ENCODE data around the gene CYB561A3.
A peak's percentile ranks its signal among the peaks of the same experiment; 100 is the strongest.

Gene CYB561A3

GRCh38 chr11:61361741-61362541 lies at the start of gene CYB561A3, which contains the start of gene TMEM138:
Gene CYB561A3, minus strand, starts transcription at chr11:61361882. Its CDS starts 5,169 bp downstream, at chr11:61356713.
Gene TMEM138, plus strand, starts transcription at chr11:61362374. Its CDS starts 2,017 bp downstream, at chr11:61364391.
- no peaks in the 10 kb centered on the region for H3K27me3 ChIP-seq (ENCODE audit: control insufficient read depth in 1 of 2, insufficient read depth in 2 of 2, low read length in 2 of 2)
- H3K27ac ChIP-seq (ENCODE audit: low read depth, low read length): peak within 1 kb of the TSS; percentile 97
- peak within 1 kb of the TSS; percentile 87 to 98 for H3K9ac ChIP-seq (ENCODE audit: low read depth in 1 of 2, low read length in 2 of 2)
- peaks cover 16 to 22% of the 10 kb centered on the region in 2 donors for H3K36me3 ChIP-seq (ENCODE audit: control insufficient read depth in 1 of 2, insufficient read depth in 2 of 2, low read length in 2 of 2)
- no peaks in the 10 kb centered on the region for H3K9me3 ChIP-seq (ENCODE audit: control insufficient read depth in 1 of 2, low read length in 2 of 2)
- H3K4me1 ChIP-seq (ENCODE audit: control insufficient read depth in 1 of 2, insufficient read depth in 2 of 2, low read length in 2 of 2): peaks cover 31 to 41% of the 10 kb centered on the region in 2 donors
- H3K4me3 ChIP-seq (ENCODE audit: low read depth in 1 of 2, low read length in 2 of 2): peak within 1 kb of the TSS; percentile 80 to 90

- Histone ChIP-seq H3K27ac (ENCODE audit: low read depth, low read length) (no peak overlapping the region), H3K27me3 (ENCODE audit: control insufficient read depth in 1 of 2, insufficient read depth in 2 of 2, low read length in 2 of 2) (no peaks in the 10 kb centered on the region), H3K4me3 (ENCODE audit: low read depth in 1 of 2, low read length in 2 of 2) (no peak overlapping the region)
These were observed 45.5 kb upstream of the CYB561A3 start for GRCh38 chr11:61406991-61407728.

GRCh38 chr11:61406067-61406466 lies 44.4 kb upstream of the CYB561A3 start:
- H3K4me3 ChIP-seq (ENCODE audit: low read depth in 1 of 2, low read length in 2 of 2): no peak overlapping the region
- H3K27me3 ChIP-seq (ENCODE audit: control insufficient read depth in 1 of 2, insufficient read depth in 2 of 2, low read length in 2 of 2): no peaks in the 10 kb centered on the region
- no peaks in the 10 kb centered on the region for H3K4me1 ChIP-seq (ENCODE audit: control insufficient read depth in 1 of 2, insufficient read depth in 2 of 2, low read length in 2 of 2)
- no peaks in the 10 kb centered on the region for H3K9me3 ChIP-seq (ENCODE audit: control insufficient read depth in 1 of 2, low read length in 2 of 2)
- no peak overlapping the region for H3K27ac ChIP-seq (ENCODE audit: low read depth, low read length)
- H3K36me3 ChIP-seq (ENCODE audit: control insufficient read depth in 1 of 2, insufficient read depth in 2 of 2, low read length in 2 of 2): peaks cover 60 to 84% of the 10 kb centered on the region in 2 donors
- H3K9ac ChIP-seq (ENCODE audit: low read depth in 1 of 2, low read length in 2 of 2): no peak overlapping the region

More at GRCh38 chr11:61406991-61407728, 45.5 kb upstream of the CYB561A3 start:
- H3K9ac ChIP-seq (ENCODE audit: low read depth in 1 of 2, low read length in 2 of 2): no peak overlapping the region
- H3K4me1 ChIP-seq (ENCODE audit: control insufficient read depth in 1 of 2, insufficient read depth in 2 of 2, low read length in 2 of 2): no peaks in the 10 kb centered on the region
- H3K36me3 ChIP-seq (ENCODE audit: control insufficient read depth in 1 of 2, insufficient read depth in 2 of 2, low read length in 2 of 2): peaks cover 70 to 88% of the 10 kb centered on the region in 2 donors
- no peaks in the 10 kb centered on the region for H3K9me3 ChIP-seq (ENCODE audit: control insufficient read depth in 1 of 2, low read length in 2 of 2)

GRCh38 chr11:61404641-61405040 lies 43.0 kb upstream of the CYB561A3 start:
- H3K4me3 ChIP-seq (ENCODE audit: low read depth in 1 of 2, low read length in 2 of 2): no peak overlapping the region
- H3K4me1 ChIP-seq (ENCODE audit: control insufficient read depth in 1 of 2, insufficient read depth in 2 of 2, low read length in 2 of 2): no peaks in the 10 kb centered on the region
- H3K36me3 ChIP-seq (ENCODE audit: control insufficient read depth in 1 of 2, insufficient read depth in 2 of 2, low read length in 2 of 2): peaks cover 48 to 77% of the 10 kb centered on the region in 2 donors
- no peaks in the 10 kb centered on the region for H3K27me3 ChIP-seq (ENCODE audit: control insufficient read depth in 1 of 2, insufficient read depth in 2 of 2, low read length in 2 of 2)
- H3K9ac ChIP-seq (ENCODE audit: low read depth in 1 of 2, low read length in 2 of 2): no peak overlapping the region
- no peak overlapping the region for H3K27ac ChIP-seq (ENCODE audit: low read depth, low read length)
- H3K9me3 ChIP-seq (ENCODE audit: control insufficient read depth in 1 of 2, low read length in 2 of 2): no peaks in the 10 kb centered on the region

- Histone ChIP-seq H3K4me1 (ENCODE audit: control insufficient read depth in 1 of 2, insufficient read depth in 2 of 2, low read length in 2 of 2) (no peaks in the 10 kb centered on the region), H3K9ac (ENCODE audit: low read depth in 1 of 2, low read length in 2 of 2) (no peak overlapping the region), H3K27ac (ENCODE audit: low read depth, low read length) (no peak overlapping the region), H3K4me3 (ENCODE audit: low read depth in 1 of 2, low read length in 2 of 2) (no peak overlapping the region), H3K9me3 (ENCODE audit: control insufficient read depth in 1 of 2, low read length in 2 of 2) (no peaks in the 10 kb centered on the region), H3K36me3 (ENCODE audit: control insufficient read depth in 1 of 2, insufficient read depth in 2 of 2, low read length in 2 of 2) (peaks cover 48 to 76% of the 10 kb centered on the region in 2 donors), H3K27me3 (ENCODE audit: control insufficient read depth in 1 of 2, insufficient read depth in 2 of 2, low read length in 2 of 2) (no peaks in the 10 kb centered on the region)
These were observed 42.4 kb upstream of the CYB561A3 start for GRCh38 chr11:61404103-61404502.

GRCh38 chr11:61403658-61404057 lies 42.0 kb upstream of the CYB561A3 start:
- Histone ChIP-seq H3K27me3 (ENCODE audit: control insufficient read depth in 1 of 2, insufficient read depth in 2 of 2, low read length in 2 of 2) (no peaks in the 10 kb centered on the region), H3K27ac (ENCODE audit: low read depth, low read length) (no peak overlapping the region), H3K9ac (ENCODE audit: low read depth in 1 of 2, low read length in 2 of 2) (no peak overlapping the region), H3K9me3 (ENCODE audit: control insufficient read depth in 1 of 2, low read length in 2 of 2) (no peaks in the 10 kb centered on the region), H3K4me1 (ENCODE audit: control insufficient read depth in 1 of 2, insufficient read depth in 2 of 2, low read length in 2 of 2) (no peaks in the 10 kb centered on the region), H3K4me3 (ENCODE audit: low read depth in 1 of 2, low read length in 2 of 2) (no peak overlapping the region), H3K36me3 (ENCODE audit: control insufficient read depth in 1 of 2, insufficient read depth in 2 of 2, low read length in 2 of 2) (peaks cover 48 to 73% of the 10 kb centered on the region in 2 donors)

GRCh38 chr11:61401573-61401972 lies 39.9 kb upstream of the CYB561A3 start:
- H3K27me3 ChIP-seq (ENCODE audit: control insufficient read depth in 1 of 2, insufficient read depth in 2 of 2, low read length in 2 of 2): no peaks in the 10 kb centered on the region
- H3K27ac ChIP-seq (ENCODE audit: low read depth, low read length): no peak overlapping the region
- H3K36me3 ChIP-seq (ENCODE audit: control insufficient read depth in 1 of 2, insufficient read depth in 2 of 2, low read length in 2 of 2): peaks cover 41 to 64% of the 10 kb centered on the region in 2 donors
- H3K9me3 ChIP-seq (ENCODE audit: control insufficient read depth in 1 of 2, low read length in 2 of 2): no peaks in the 10 kb centered on the region
- H3K4me3 ChIP-seq (ENCODE audit: low read depth in 1 of 2, low read length in 2 of 2): no peak overlapping the region
- no peak overlapping the region for H3K9ac ChIP-seq (ENCODE audit: low read depth in 1 of 2, low read length in 2 of 2)
- H3K4me1 ChIP-seq (ENCODE audit: control insufficient read depth in 1 of 2, insufficient read depth in 2 of 2, low read length in 2 of 2): no peaks in the 10 kb centered on the region

- Histone ChIP-seq H3K4me1 (ENCODE audit: control insufficient read depth in 1 of 2, insufficient read depth in 2 of 2, low read length in 2 of 2) (no peaks in the 10 kb centered on the region), H3K27ac (ENCODE audit: low read depth, low read length) (no peak overlapping the region), H3K4me3 (ENCODE audit: low read depth in 1 of 2, low read length in 2 of 2) (no peak overlapping the region), H3K9ac (ENCODE audit: low read depth in 1 of 2, low read length in 2 of 2) (no peak overlapping the region), H3K27me3 (ENCODE audit: control insufficient read depth in 1 of 2, insufficient read depth in 2 of 2, low read length in 2 of 2) (no peaks in the 10 kb centered on the region), H3K9me3 (ENCODE audit: control insufficient read depth in 1 of 2, low read length in 2 of 2) (no peaks in the 10 kb centered on the region), H3K36me3 (ENCODE audit: control insufficient read depth in 1 of 2, insufficient read depth in 2 of 2, low read length in 2 of 2) (peaks cover 38 to 60% of the 10 kb centered on the region in 2 donors)
These were observed 39.5 kb upstream of the CYB561A3 start for GRCh38 chr11:61401173-61401572.

GRCh38 chr11:61392981-61393595 lies 31.4 kb upstream of the CYB561A3 start:
- H3K27me3 ChIP-seq (ENCODE audit: control insufficient read depth in 1 of 2, insufficient read depth in 2 of 2, low read length in 2 of 2): no peaks in the 10 kb centered on the region
- no peak overlapping the region for H3K27ac ChIP-seq (ENCODE audit: low read depth, low read length)
- peaks cover 5 to 18% of the 10 kb centered on the region in 2 donors for H3K36me3 ChIP-seq (ENCODE audit: control insufficient read depth in 1 of 2, insufficient read depth in 2 of 2, low read length in 2 of 2)
- H3K4me1 ChIP-seq (ENCODE audit: control insufficient read depth in 1 of 2, insufficient read depth in 2 of 2, low read length in 2 of 2): peaks cover 8 to 12% of the 10 kb centered on the region in 2 donors
- no peaks in the 10 kb centered on the region for H3K9me3 ChIP-seq (ENCODE audit: control insufficient read depth in 1 of 2, low read length in 2 of 2)
- H3K9ac ChIP-seq (ENCODE audit: low read depth in 1 of 2, low read length in 2 of 2): peak overlapping the region; percentile 82 to 85
- H3K4me3 ChIP-seq (ENCODE audit: low read depth in 1 of 2, low read length in 2 of 2): peak overlapping the region; percentile 90 to 93

- H3K27me3 ChIP-seq (ENCODE audit: control insufficient read depth in 1 of 2, insufficient read depth in 2 of 2, low read length in 2 of 2): no peaks in the 10 kb centered on the region
- no peak overlapping the region for H3K9ac ChIP-seq (ENCODE audit: low read depth in 1 of 2, low read length in 2 of 2)
- H3K27ac ChIP-seq (ENCODE audit: low read depth, low read length): no peak overlapping the region
- peaks cover 12 to 16% of the 10 kb centered on the region in 2 donors for H3K4me1 ChIP-seq (ENCODE audit: control insufficient read depth in 1 of 2, insufficient read depth in 2 of 2, low read length in 2 of 2)
- no peak overlapping the region for H3K4me3 ChIP-seq (ENCODE audit: low read depth in 1 of 2, low read length in 2 of 2)
- H3K9me3 ChIP-seq (ENCODE audit: control insufficient read depth in 1 of 2, low read length in 2 of 2): no peaks in the 10 kb centered on the region
- H3K36me3 ChIP-seq (ENCODE audit: control insufficient read depth in 1 of 2, insufficient read depth in 2 of 2, low read length in 2 of 2): peaks cover 0 to 4% of the 10 kb centered on the region in 2 donors
These were observed 28.5 kb upstream of the CYB561A3 start for GRCh38 chr11:61390161-61390560.
